HCT116 (cell line): ENCODE data around the gene FMO2. TPM values are rescaled to one million over a fixed set of nuclear protein-coding genes. Genes with fewer than 3 reads are reported as not detected.

Source experiments
- ATAC-seq: fragments of 200-7000 bp; cut with Tn5 transposase; 2 replicates; pipeline ENCODE4 v1.9.1; 2020; ENCODE audit warnings: mild to moderate bottlenecking, moderate library complexity
- BruUV-seq: library from RNA; stranded (reverse); fragments of 400-500 nt; replicated peaks from 2 replicates; lab custom pipeline; 2021; lab: Mats Ljungman, UMichigan
- CTCF ChIA-PET: fragments of 300-600 bp; sonication (Branson Sonifier 250); formaldehyde crosslinking; loops from one replicate; lab custom pipeline; 2021; ENCODE audit warnings: antibody characterized with exemption; lab: Charles Lee
- POLR2A ChIA-PET: fragments of 300-600, 350-600 bp; sonication (Branson Sonifier 250); formaldehyde crosslinking; loops from one replicate; lab custom pipeline; 2021; ENCODE audit warnings: antibody characterized with exemption; lab: Charles Lee
- RAD21 ChIA-PET, 2 experiments: fragments of 300-600 bp; sonication (Branson Sonifier 250); formaldehyde crosslinking; loops; one replicate each; lab custom pipeline; 2023; ENCODE audit warnings: low total read pairs in 2 of 2; ENCODE audit not compliant: uncharacterized antibody in 2 of 2, unreplicated experiment in 2 of 2, low non-redundant PET in 1 of 2; lab: Charles Lee
- DNase-seq: peaks from one replicate; pipeline ENCODE4 v3.0.0-alpha.2; 2010; ENCODE audit warnings: low read depth, low spot score
- H2AFZ ChIP-seq: fragments of 200-600 bp; shearing (Covaris generic), sonication (generic); 2 replicates; pipeline ENCODE4 v1.6.1; 2017; ENCODE audit warnings: low read depth, mixed run types, mixed read lengths, antibody characterized with exemption, low read length; ENCODE audit not compliant: poor library complexity, severe bottlenecking
- H3K27ac ChIP-seq: 2 replicates; pipeline ENCODE4 v1.5.1; 2012; ENCODE audit warnings: low read depth, low read length
- H3K27me3 ChIP-seq: fragments of 200-600 bp; sonication (generic); 2 replicates; pipeline ENCODE4 v1.6.1; 2016; ENCODE audit warnings: mixed run types, low read length, mixed read lengths; ENCODE audit not compliant: insufficient read depth
- H3K36me3 ChIP-seq, 2 experiments: fragments of 200-500 bp in 1 of 2; fragments of 200-600 bp in 1 of 2; sonication (Bioruptor generic) in 1 of 2; sonication (generic) in 1 of 2; 2 replicates each; pipeline versions ENCODE4 v1.5.1 to v1.6.1; 2014 to 2016; ENCODE audit warnings: low read length in 2 of 2, inconsistent platforms in 1 of 2, mixed read lengths in 1 of 2, mixed run types in 1 of 2; ENCODE audit not compliant: insufficient read depth in 2 of 2, control insufficient read depth in 1 of 2
- H3K4me1 ChIP-seq, 2 experiments: fragments of 200-600 bp in 1 of 2; sonication (generic) in 1 of 2; 2 replicates each; pipeline versions ENCODE4 v1.5.1 to v1.6.1; 2012 to 2017; ENCODE audit warnings: low read length in 2 of 2, inconsistent platforms in 1 of 2, mild to moderate bottlenecking in 1 of 2, mixed read lengths in 1 of 2, mixed run types in 1 of 2, moderate library complexity in 1 of 2; ENCODE audit not compliant: insufficient read depth in 2 of 2, control insufficient read depth in 1 of 2
- H3K4me2 ChIP-seq: fragments of 200-600 bp; sonication (generic); 2 replicates; pipeline ENCODE4 v1.6.1; 2017; ENCODE audit warnings: mixed run types, low read length, mixed read lengths
- H3K4me3 ChIP-seq, 2 experiments: fragments of 200-600 bp in 1 of 2; sonication (generic) in 1 of 2; replicated peaks in 1 of 2; 2 replicates each; pipeline ENCODE4 v1.5.1; 2011 to 2016; ENCODE audit warnings: low read length in 2 of 2, control low read depth in 1 of 2, low read depth in 1 of 2, mild to moderate bottlenecking in 1 of 2, mixed read lengths in 1 of 2, mixed run types in 1 of 2
- H3K79me2 ChIP-seq: fragments of 200-600 bp; sonication (generic); 2 replicates; pipeline ENCODE4 v1.6.1; 2017; ENCODE audit warnings: mild to moderate bottlenecking, mixed run types, low read length, moderate library complexity, mixed read lengths; ENCODE audit not compliant: insufficient read depth
- H3K9ac ChIP-seq: fragments of 200-600 bp; sonication (generic); 2 replicates; pipeline ENCODE4 v1.6.1; 2016; ENCODE audit warnings: low read length, mixed read lengths
- H3K9me2 ChIP-seq: fragments of 200-600 bp; sonication (generic), shearing (Covaris generic); 2 replicates; pipeline ENCODE4 v1.6.1; 2017; ENCODE audit warnings: mixed run types, mild to moderate bottlenecking, moderate library complexity; ENCODE audit not compliant: insufficient read depth
- H3K9me3 ChIP-seq, 2 experiments: fragments of 200-500 bp in 1 of 2; fragments of 200-600 bp in 1 of 2; sonication (Bioruptor generic) in 1 of 2; sonication (generic) in 1 of 2; 2 replicates each; pipeline ENCODE4 v1.6.1; 2014 to 2017; ENCODE audit warnings: low read length in 2 of 2, mixed read lengths in 2 of 2, inconsistent platforms in 1 of 2, low read depth in 1 of 2, mild to moderate bottlenecking in 1 of 2, mixed run types in 1 of 2, moderate library complexity in 1 of 2; ENCODE audit not compliant: control insufficient read depth in 1 of 2, insufficient read depth in 1 of 2
- H4K20me1 ChIP-seq: fragments of 200-600 bp; sonication (generic), shearing (Covaris generic); 2 replicates; pipeline ENCODE4 v1.6.1; 2017; ENCODE audit warnings: mixed run types, mild to moderate bottlenecking, moderate library complexity; ENCODE audit not compliant: insufficient read depth
- ATF3 ChIP-seq: IDR thresholded peaks from 2 replicates; pipeline ENCODE4 v1.6.1; 2012
- CBX3 ChIP-seq: IDR thresholded peaks from 2 replicates; pipeline ENCODE4 v1.6.1; 2012; ENCODE audit warnings: low read depth
- ELF1 ChIP-seq: IDR thresholded peaks from 2 replicates; pipeline ENCODE4 v1.6.1; 2012; ENCODE audit warnings: low read depth, borderline replicate concordance
- EZH2 ChIP-seq: fragments of 200-600 bp; sonication (generic); IDR thresholded peaks from 2 replicates; pipeline ENCODE4 v1.6.1; 2017; ENCODE audit warnings: antibody characterized with exemption, mixed run types
- EZH2phosphoT487 ChIP-seq: fragments of 200-600 bp; IDR thresholded peaks from 2 replicates; pipeline ENCODE4 v1.6.1; 2018; ENCODE audit warnings: antibody characterized with exemption, borderline replicate concordance
- JUND ChIP-seq: IDR thresholded peaks from 2 replicates; pipeline ENCODE4 v1.6.1; 2012
- POLR2A ChIP-seq: IDR thresholded peaks from 2 replicates; pipeline ENCODE4 v1.7.0; 2011; ENCODE audit warnings: borderline replicate concordance; ENCODE audit not compliant: insufficient read depth, insufficient read length; ENCODE audit errors: extremely low read depth
- RAD21 ChIP-seq: IDR thresholded peaks from 2 replicates; pipeline ENCODE4 v1.6.1; 2012; ENCODE audit warnings: low read depth, mild to moderate bottlenecking
- REST ChIP-seq: IDR thresholded peaks from 2 replicates; pipeline ENCODE4 v1.6.1; 2012; ENCODE audit warnings: low read depth
- SIN3A ChIP-seq: IDR thresholded peaks from 2 replicates; pipeline ENCODE4 v1.6.1; 2012; ENCODE audit warnings: low read depth
- SP1 ChIP-seq: IDR thresholded peaks from 2 replicates; pipeline ENCODE4 v1.6.1; 2012; ENCODE audit warnings: low read depth
- SRF ChIP-seq: IDR thresholded peaks from 2 replicates; pipeline ENCODE4 v1.6.1; 2012; ENCODE audit warnings: low read depth
- TCF7L2 ChIP-seq: IDR thresholded peaks from 2 replicates; pipeline ENCODE4 v1.7.0; 2011; ENCODE audit warnings: borderline replicate concordance, inconsistent platforms; ENCODE audit not compliant: insufficient read depth, insufficient read length; ENCODE audit errors: extremely low read depth
- YY1 ChIP-seq: IDR thresholded peaks from 2 replicates; pipeline ENCODE4 v1.6.1; 2011; ENCODE audit warnings: low read length, low read depth, moderate library complexity, mild to moderate bottlenecking; ENCODE audit not compliant: insufficient replicate concordance; ENCODE audit errors: extremely low read depth
- ZFX ChIP-seq: fragments of 450-650 bp; IDR thresholded peaks from 2 replicates; pipeline ENCODE4 v1.6.1; 2017
- ZNF274 ChIP-seq: fragments of 200-500 bp; sonication (Bioruptor generic); IDR thresholded peaks from 2 replicates; pipeline ENCODE4 v1.6.1; 2014; ENCODE audit warnings: mild to moderate bottlenecking, low read depth, low read length, inconsistent platforms
- intact Hi-C: fragments of 100-400 bp; cut with micrococcal nuclease; formaldehyde crosslinking; loops from 2 replicates; pipeline ENCODE4 v1.10.0; 2022
- total RNA-seq: library from RNA; stranded (reverse); gene quantifications from one replicate; pipeline ENCODE4 v1.2.1, GENCODE V29; 2021; ENCODE audit not compliant: unreplicated experiment

Gene FMO2
- total RNA-seq, 1 experiment from 2014 or later = 0.30 TPM

- H3K4me2 ChIP-seq = no peak overlapping the region
- no peaks in the 10 kb centered on the region for H3K4me1 ChIP-seq
- ATAC-seq = no peak
- no TSS peak for BruUV-seq
- H2AFZ ChIP-seq = no peak overlapping the region
- CTCF ChIA-PET = no interaction called here
- H3K9me3 ChIP-seq = no peaks in the 10 kb centered on the region
- H3K9ac ChIP-seq = no peak overlapping the region
- RAD21 ChIA-PET = no interaction called here
- no peak overlapping the region for H3K4me3 ChIP-seq
- no peak for DNase-seq
- no peaks in the 10 kb centered on the region for H4K20me1 ChIP-seq
- no peaks in the 10 kb centered on the region for H3K79me2 ChIP-seq
- TF ChIP-seq YY1 (no peak), ZNF274 (no peak), SRF (no peak), ATF3 (no peak), TCF7L2 (no peak), RAD21 (no peak), CBX3 (no peak), ZFX (no peak), ELF1 (no peak), EZH2 (no peak), POLR2A (no peak), SP1 (no peak), REST (no peak), EZH2phosphoT487 (no peak), JUND (no peak), SIN3A (no peak)
- H3K27me3 ChIP-seq = 0 out of 2 replicates have a peak, but pooled peaks cover 7% of the 10 kb centered on the region
- POLR2A ChIA-PET = no interaction called here
- intact Hi-C loops = no loop called here
- H3K36me3 ChIP-seq = no peaks in the 10 kb centered on the region
- no peaks in the 10 kb centered on the region for H3K9me2 ChIP-seq
- H3K27ac ChIP-seq = no peak overlapping the region
Measured at GRCh38 chr1:171207377-171207776, 22.3 kb downstream of the FMO2 start.
